Neural progenitor cell (in vitro differentiated cells): ENCODE measurements around the gene DAPK2. TPM values are rescaled to one million over a fixed set of nuclear protein-coding genes. Genes with fewer than 3 reads are reported as not detected.
A peak's percentile ranks its signal among the peaks of the same experiment; 100 is the strongest.

Source experiments
- DNase-seq: peaks from one replicate; pipeline ENCODE4 v3.0.0-alpha.2; 2016; ENCODE audit warnings: low spot score
- H2AFZ ChIP-seq: fragments of 200-600 bp; sonication (generic); replicated peaks from 2 replicates; pipeline ENCODE4 v1.6.1; 2016; ENCODE audit warnings: antibody characterized with exemption
- H3F3A ChIP-seq: fragments of 200-600 bp; sonication (generic); 2 replicates; pipeline ENCODE4 v1.6.1; 2016; ENCODE audit warnings: antibody characterized with exemption, low read depth
- H3K27ac ChIP-seq: fragments of 200-600 bp; sonication (generic); 2 replicates; pipeline ENCODE4 v1.5.1; 2016; ENCODE audit warnings: mild to moderate bottlenecking
- H3K27me3 ChIP-seq: fragments of 200-600 bp; sonication (generic); 2 replicates; pipeline ENCODE4 v1.6.1; 2016; ENCODE audit warnings: mild to moderate bottlenecking, moderate library complexity
- H3K36me3 ChIP-seq: fragments of 200-600 bp; sonication (generic); 2 replicates; pipeline ENCODE4 v1.5.1; 2016
- H3K4me1 ChIP-seq: fragments of 200-600 bp; sonication (generic); 2 replicates; pipeline ENCODE4 v1.6.1; 2016; ENCODE audit warnings: mixed run types
- H3K4me2 ChIP-seq: fragments of 200-600 bp; sonication (generic); 2 replicates; pipeline ENCODE4 v1.6.1; 2016
- H3K4me3 ChIP-seq: fragments of 200-600 bp; sonication (generic); 2 replicates; pipeline ENCODE4 v1.5.1; 2016
- H3K79me2 ChIP-seq: fragments of 200-600 bp; sonication (generic); 2 replicates; pipeline ENCODE4 v1.6.1; 2016; ENCODE audit warnings: low read depth
- H3K9ac ChIP-seq: fragments of 200-600 bp; sonication (generic); 2 replicates; pipeline ENCODE4 v1.6.1; 2016
- H3K9me3 ChIP-seq: fragments of 200-600 bp; sonication (generic); 2 replicates; pipeline ENCODE4 v1.5.1; 2016; ENCODE audit warnings: low read depth
- H4K20me1 ChIP-seq: fragments of 200-600 bp; sonication (generic); 2 replicates; pipeline ENCODE4 v1.6.1; 2016; ENCODE audit warnings: low read depth
- H3K27ac Mint-ChIP-seq: 3 replicates; pipeline ENCODE4 v1.8.0; 2021; ENCODE audit warnings: mixed read lengths
- H3K27me3 Mint-ChIP-seq: 2 replicates; pipeline ENCODE4 v1.8.0; 2022; ENCODE audit warnings: low read depth, mild to moderate bottlenecking, inconsistent platforms, moderate library complexity, mixed read lengths; ENCODE audit not compliant: insufficient read depth
- H3K36me3 Mint-ChIP-seq: 3 replicates; pipeline ENCODE4 v1.8.0; 2021; ENCODE audit warnings: mixed read lengths
- H3K4me1 Mint-ChIP-seq: 3 replicates; pipeline ENCODE4 v1.8.0; 2021; ENCODE audit warnings: mixed read lengths
- H3K4me3 Mint-ChIP-seq: 3 replicates; pipeline ENCODE4 v1.8.0; 2021; ENCODE audit warnings: mild to moderate bottlenecking, moderate library complexity, mixed read lengths
- H3K9me3 Mint-ChIP-seq: 3 replicates; pipeline ENCODE4 v1.8.0; 2020; ENCODE audit warnings: mixed read lengths
- EZH2 ChIP-seq: fragments of 200-600 bp; sonication (generic); IDR thresholded peaks from 2 replicates; pipeline ENCODE4 v1.6.1; 2017; ENCODE audit warnings: antibody characterized with exemption, mild to moderate bottlenecking, moderate library complexity
- EZH2phosphoT487 ChIP-seq: fragments of 200-600 bp; sonication (generic); IDR thresholded peaks from 2 replicates; pipeline ENCODE4 v1.6.1; 2017; ENCODE audit warnings: antibody characterized with exemption
- total RNA-seq: library from RNA; depleted of rRNA; stranded (reverse); fragments of >200 nt; gene quantifications from 2 replicates; pipeline ENCODE4 v1.2.3, GENCODE V29; 2015; ENCODE audit warnings: low replicate concordance
- TF ChIP-seq, protein P1 (sequence below): fragments of 200-600 bp; sonication (generic); IDR thresholded peaks from 2 replicates; pipeline ENCODE4 v1.5.1; 2017; ENCODE audit warnings: antibody characterized with exemption, mild to moderate bottlenecking

DAPK2 gene
- total RNA-seq, 1 donor from 2014 or later, result 5.4 TPM

DNA sequence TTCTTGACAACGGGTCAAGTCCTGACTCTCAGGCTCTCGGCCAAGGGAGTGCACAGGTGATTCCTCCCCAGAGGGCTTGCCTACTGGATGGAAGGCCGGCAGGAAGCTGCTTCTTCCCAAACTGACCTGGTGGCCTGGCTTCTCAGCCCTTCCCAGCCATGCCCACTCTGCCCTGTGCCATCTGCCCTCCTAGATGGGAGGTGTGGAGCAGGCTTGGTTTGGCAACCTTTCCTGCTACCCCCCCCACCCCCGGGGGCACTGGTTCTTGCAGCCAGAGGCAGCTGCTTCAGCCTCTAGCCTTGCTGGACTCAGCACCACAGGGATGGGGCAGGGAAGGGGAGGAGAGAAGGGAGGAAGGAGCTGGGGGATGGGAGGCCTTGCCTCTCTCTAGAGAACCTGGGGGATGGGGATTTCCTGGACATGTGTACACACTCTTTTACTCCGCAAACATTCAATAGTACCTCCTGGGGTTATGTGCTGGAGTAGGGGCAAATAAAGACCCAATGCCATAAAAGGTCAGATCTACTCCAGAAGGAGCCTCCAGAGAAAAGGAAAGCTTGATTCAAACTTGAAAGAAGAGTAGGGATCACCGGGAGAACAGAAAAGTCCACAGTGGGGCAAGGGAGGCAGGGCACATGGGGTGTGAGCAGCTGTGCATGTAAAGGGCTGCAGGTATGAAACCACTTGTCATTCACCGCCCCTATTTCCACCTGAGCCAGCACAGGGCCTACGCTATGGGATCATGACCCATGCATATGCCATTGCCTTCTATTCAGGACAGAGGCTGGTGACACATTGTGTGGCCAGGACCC lies 4.2 kb upstream of the DAPK2 start:
- H3K36me3 ChIP-seq, result no peaks in the 10 kb centered on the region
- peaks cover 11% of the 10 kb centered on the region for H3K27me3 Mint-ChIP-seq
- no peak overlapping the region for H3K4me3 Mint-ChIP-seq
- H3K4me1 Mint-ChIP-seq, result peaks cover 37% of the 10 kb centered on the region
- H3F3A ChIP-seq, result no peaks in the 10 kb centered on the region
- H3K9me3 Mint-ChIP-seq, result no peaks in the 10 kb centered on the region
- H3K27ac ChIP-seq, result no peak overlapping the region
- H3K4me3 ChIP-seq, result no peak overlapping the region
- H3K27me3 ChIP-seq, result peaks cover 26% of the 10 kb centered on the region
- no peaks in the 10 kb centered on the region for H4K20me1 ChIP-seq
- H3K4me1 ChIP-seq, result peaks cover 20% of the 10 kb centered on the region
- H3K9ac ChIP-seq, result no peak overlapping the region
- H3K79me2 ChIP-seq, result no peaks in the 10 kb centered on the region
- H3K36me3 Mint-ChIP-seq, result no peaks in the 10 kb centered on the region
- H3K27ac Mint-ChIP-seq, result peak overlapping the region; percentile 92
- no peak for DNase-seq
- no peaks in the 10 kb centered on the region for H3K9me3 ChIP-seq
- peak overlapping the region; percentile 90 for H2AFZ ChIP-seq
- TF ChIP-seq EZH2 (no peak), EZH2phosphoT487 (no peak)
- TF ChIP-seq, protein P1, sequence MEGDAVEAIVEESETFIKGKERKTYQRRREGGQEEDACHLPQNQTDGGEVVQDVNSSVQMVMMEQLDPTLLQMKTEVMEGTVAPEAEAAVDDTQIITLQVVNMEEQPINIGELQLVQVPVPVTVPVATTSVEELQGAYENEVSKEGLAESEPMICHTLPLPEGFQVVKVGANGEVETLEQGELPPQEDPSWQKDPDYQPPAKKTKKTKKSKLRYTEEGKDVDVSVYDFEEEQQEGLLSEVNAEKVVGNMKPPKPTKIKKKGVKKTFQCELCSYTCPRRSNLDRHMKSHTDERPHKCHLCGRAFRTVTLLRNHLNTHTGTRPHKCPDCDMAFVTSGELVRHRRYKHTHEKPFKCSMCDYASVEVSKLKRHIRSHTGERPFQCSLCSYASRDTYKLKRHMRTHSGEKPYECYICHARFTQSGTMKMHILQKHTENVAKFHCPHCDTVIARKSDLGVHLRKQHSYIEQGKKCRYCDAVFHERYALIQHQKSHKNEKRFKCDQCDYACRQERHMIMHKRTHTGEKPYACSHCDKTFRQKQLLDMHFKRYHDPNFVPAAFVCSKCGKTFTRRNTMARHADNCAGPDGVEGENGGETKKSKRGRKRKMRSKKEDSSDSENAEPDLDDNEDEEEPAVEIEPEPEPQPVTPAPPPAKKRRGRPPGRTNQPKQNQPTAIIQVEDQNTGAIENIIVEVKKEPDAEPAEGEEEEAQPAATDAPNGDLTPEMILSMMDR, result no peak
- peak overlapping the region; percentile 35 for H3K4me2 ChIP-seq

DNA sequence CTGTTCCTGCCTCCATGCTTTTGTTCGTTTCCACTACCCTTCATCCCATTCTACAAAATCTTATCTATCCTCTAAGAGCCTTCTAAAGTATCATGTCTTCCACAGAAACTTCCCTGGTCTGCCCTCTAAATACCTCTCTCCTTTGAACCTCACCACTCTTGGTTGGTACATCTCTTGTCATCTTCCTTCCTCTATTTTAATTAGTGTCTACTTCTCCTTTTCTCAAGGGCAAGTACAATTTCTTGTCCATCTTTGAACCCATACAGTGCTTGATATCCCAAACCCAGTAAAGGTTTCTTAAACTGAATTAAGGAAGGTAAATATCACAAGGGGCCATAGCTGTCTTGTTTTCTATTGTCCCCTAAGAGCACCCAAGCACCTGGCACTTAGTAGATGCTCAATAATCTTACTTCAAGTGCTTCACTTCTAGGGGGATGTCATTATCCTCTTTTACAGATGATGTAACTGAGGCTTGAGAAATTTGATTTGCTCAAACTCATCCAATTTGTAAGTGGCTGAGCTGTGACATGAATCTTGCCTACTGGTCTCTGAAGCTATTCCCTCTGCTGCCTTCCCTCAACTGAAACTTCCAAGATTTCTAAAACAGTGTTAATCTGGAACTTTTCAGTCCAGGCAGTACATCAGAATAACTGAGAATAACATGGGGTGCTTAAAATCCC lies 2.6 kb upstream of the DAPK2 start:
- H3K36me3 Mint-ChIP-seq, result no peaks in the 10 kb centered on the region
- H3K9ac ChIP-seq, result no peak overlapping the region

DNA sequence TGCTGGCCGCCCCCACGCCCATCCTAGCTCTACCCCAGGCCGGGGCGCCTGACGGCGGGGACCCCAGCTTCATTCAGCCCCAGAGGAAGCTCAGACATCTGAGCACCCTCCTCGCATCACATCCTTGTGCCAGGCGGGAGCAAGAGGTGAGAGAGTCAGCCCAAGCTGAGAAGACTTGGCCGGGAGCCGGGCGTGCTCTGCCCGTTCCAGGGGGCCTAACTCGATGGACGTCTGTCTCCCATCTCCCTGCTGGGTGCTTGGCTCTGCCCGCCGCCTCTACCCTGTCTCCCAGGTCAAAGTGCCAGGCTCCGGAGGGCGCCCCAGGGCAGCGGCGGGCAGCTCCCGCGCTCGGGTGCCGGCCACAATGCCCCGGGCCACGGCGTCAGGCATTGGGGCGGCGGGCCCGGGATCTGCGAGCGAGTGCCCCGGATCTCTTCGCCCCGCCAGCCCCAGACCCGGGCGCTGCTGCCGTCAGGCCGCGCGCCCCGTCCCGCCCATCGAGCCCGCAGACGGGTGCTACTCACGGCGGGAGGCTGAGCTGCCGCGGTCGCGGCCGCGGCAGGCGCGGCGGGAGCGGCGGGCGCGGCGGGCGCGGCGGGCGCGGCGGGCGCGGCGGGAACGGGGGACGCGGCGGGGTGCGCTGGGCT lies 388 bp downstream of the DAPK2 start:
- peaks cover 11% of the 10 kb centered on the region for H3K27me3 Mint-ChIP-seq

More for the DNA sequence above, 2.6 kb upstream of the DAPK2 start:
- Histone ChIP-seq H3F3A (no peaks in the 10 kb centered on the region), H3K27me3 (peaks cover 39% of the 10 kb centered on the region), H3K4me2 (no peak overlapping the region), H3K36me3 (no peaks in the 10 kb centered on the region), H3K79me2 (no peaks in the 10 kb centered on the region), H3K4me3 (no peak overlapping the region), H4K20me1 (no peaks in the 10 kb centered on the region), H3K4me1 (peaks cover 20% of the 10 kb centered on the region), H3K27ac (no peak overlapping the region), H2AFZ (no peak overlapping the region), H3K9me3 (no peaks in the 10 kb centered on the region)
- Mint-ChIP-seq H3K27ac (no peak overlapping the region), H3K9me3 (no peaks in the 10 kb centered on the region), H3K4me3 (no peak overlapping the region), H3K4me1 (peaks cover 41% of the 10 kb centered on the region), H3K27me3 (peaks cover 11% of the 10 kb centered on the region)
- no peak for TF ChIP-seq EZH2
- no peak for TF ChIP-seq EZH2phosphoT487
- TF ChIP-seq, protein P1, result no peak
- DNase-seq, result no peak

More for the DNA sequence above, 388 bp downstream of the DAPK2 start:
- Mint-ChIP-seq H3K4me3 (peak overlapping the region; percentile 81), H3K4me1 (peaks cover 19% of the 10 kb centered on the region), H3K36me3 (no peaks in the 10 kb centered on the region), H3K27ac (no peak overlapping the region), H3K9me3 (no peaks in the 10 kb centered on the region)
- peaks cover 12% of the 10 kb centered on the region for H3K4me1 ChIP-seq
- H3K27me3 ChIP-seq, result peaks cover 39% of the 10 kb centered on the region
- peak overlapping the region; percentile 70 for H3K4me3 ChIP-seq
- DNase-seq, result no peak
- no peaks in the 10 kb centered on the region for H3K36me3 ChIP-seq
- H3K27ac ChIP-seq, result no peak overlapping the region
- no peaks in the 10 kb centered on the region for H3K79me2 ChIP-seq
- peak overlapping the region; percentile 92 for H3K4me2 ChIP-seq
- no peak overlapping the region for H3K9ac ChIP-seq
- H3F3A ChIP-seq, result no peaks in the 10 kb centered on the region
- no peaks in the 10 kb centered on the region for H3K9me3 ChIP-seq
- peak overlapping the region; percentile 98 for H2AFZ ChIP-seq
- TF ChIP-seq, protein P1, result no peak
- H4K20me1 ChIP-seq, result no peaks in the 10 kb centered on the region
